Measurements from ENCODE around the gene TNXB. TPM values are rescaled to one million over a fixed set of nuclear protein-coding genes. Genes with fewer than 3 reads are reported as not detected.
A peak's percentile ranks its signal among the peaks of the same experiment; 100 is the strongest.
"Not testable (repeated sequence)": the region's sequence is repeated elsewhere in the genome, so short reads cannot be mapped to it uniquely, and the experiment has no call there.

The TNXB gene
- total RNA-seq, 1 experiment from 2014 or later, result 3.3 TPM

- H3K36me3 ChIP-seq, result no peaks in the 10 kb centered on the region
- no peaks in the 10 kb centered on the region for H3K27me3 ChIP-seq
- DNase-seq, result no peak
- no peak overlapping the region for H3K4me3 ChIP-seq
- no peak overlapping the region for H3K27ac ChIP-seq
- no peaks in the 10 kb centered on the region for H3K9me3 ChIP-seq (replicated peaks)
- H3K4me1 ChIP-seq, result no peaks in the 10 kb centered on the region
Observed at GRCh38 chr6:32149092-32149755, 40.1 kb upstream of the TNXB start.

GRCh38 chr6:32148289-32149091, 39.4 kb upstream of the TNXB start:
- H3K27ac ChIP-seq, result no peak overlapping the region
- H3K4me1 ChIP-seq, result no peaks in the 10 kb centered on the region
- H3K9me3 ChIP-seq (replicated peaks), result no peaks in the 10 kb centered on the region
- no peak overlapping the region for H3K4me3 ChIP-seq
- H3K36me3 ChIP-seq, result no peaks in the 10 kb centered on the region
- no peak for DNase-seq
- no peaks in the 10 kb centered on the region for H3K27me3 ChIP-seq

- Histone ChIP-seq H3K27me3 (no peaks in the 10 kb centered on the region), H3K4me3 (no peak overlapping the region)
Observed at GRCh38 chr6:32147401-32148132, 38.4 kb upstream of the TNXB start.

GRCh38 chr6:32146687-32147086, 37.5 kb upstream of the TNXB start:
- no peaks in the 10 kb centered on the region for H3K4me1 ChIP-seq
- H3K4me3 ChIP-seq, result no peak overlapping the region
- H3K9me3 ChIP-seq (replicated peaks), result no peaks in the 10 kb centered on the region
- no peak for DNase-seq
- H3K27ac ChIP-seq, result no peak overlapping the region
- no peaks in the 10 kb centered on the region for H3K36me3 ChIP-seq
- H3K27me3 ChIP-seq, result no peaks in the 10 kb centered on the region

More at GRCh38 chr6:32147401-32148132, 38.4 kb upstream of the TNXB start:
- no peak for DNase-seq
- no peaks in the 10 kb centered on the region for H3K36me3 ChIP-seq
- H3K9me3 ChIP-seq (replicated peaks), result no peaks in the 10 kb centered on the region
- H3K27ac ChIP-seq, result no peak overlapping the region
- no peaks in the 10 kb centered on the region for H3K4me1 ChIP-seq

- Histone ChIP-seq H3K36me3 (no peaks in the 10 kb centered on the region), H3K9me3 (replicated peaks) (no peaks in the 10 kb centered on the region), H3K27ac (no peak overlapping the region), H3K27me3 (no peaks in the 10 kb centered on the region), H3K4me3 (no peak overlapping the region), H3K4me1 (no peaks in the 10 kb centered on the region)
- DNase-seq, result no peak
Observed at GRCh38 chr6:32146287-32146686, 37.1 kb upstream of the TNXB start.

- not testable (repeated sequence) for DNase-seq; H3K36me3 ChIP-seq; H3K27ac ChIP-seq; H3K4me1 ChIP-seq; H3K27me3 ChIP-seq; H3K9me3 ChIP-seq (replicated peaks); H3K4me3 ChIP-seq
Observed at GRCh38 chr6:32144238-32144637, 35.1 kb upstream of the TNXB start.

- H3K4me3 ChIP-seq, result no peak overlapping the region
- H3K36me3 ChIP-seq, result no peaks in the 10 kb centered on the region
- no peak overlapping the region for H3K27ac ChIP-seq
- no peaks in the 10 kb centered on the region for H3K4me1 ChIP-seq
- H3K27me3 ChIP-seq, result no peaks in the 10 kb centered on the region
- DNase-seq, result no peak
- no peaks in the 10 kb centered on the region for H3K9me3 ChIP-seq (replicated peaks)
Observed at GRCh38 chr6:32140420-32141046, 31.4 kb upstream of the TNXB start.

GRCh38 chr6:32139590-32139989, 30.5 kb upstream of the TNXB start:
- no peak overlapping the region for H3K4me3 ChIP-seq
- DNase-seq, result no peak
- H3K4me1 ChIP-seq, result no peaks in the 10 kb centered on the region
- no peaks in the 10 kb centered on the region for H3K36me3 ChIP-seq
- H3K27me3 ChIP-seq, result no peaks in the 10 kb centered on the region
- H3K27ac ChIP-seq, result no peak overlapping the region
- no peaks in the 10 kb centered on the region for H3K9me3 ChIP-seq (replicated peaks)

- Histone ChIP-seq H3K4me1 (no peaks in the 10 kb centered on the region), H3K27me3 (no peaks in the 10 kb centered on the region), H3K9me3 (replicated peaks) (no peaks in the 10 kb centered on the region), H3K4me3 (no peak overlapping the region), H3K27ac (no peak overlapping the region), H3K36me3 (no peaks in the 10 kb centered on the region)
- no peak for DNase-seq
Observed at GRCh38 chr6:32137454-32137853, 28.3 kb upstream of the TNXB start.

- DNase-seq, result no peak
- H3K27ac ChIP-seq, result no peak overlapping the region
- no peaks in the 10 kb centered on the region for H3K9me3 ChIP-seq (replicated peaks)
- no peaks in the 10 kb centered on the region for H3K27me3 ChIP-seq
- H3K4me3 ChIP-seq, result no peak overlapping the region
- H3K4me1 ChIP-seq, result no peaks in the 10 kb centered on the region
- no peaks in the 10 kb centered on the region for H3K36me3 ChIP-seq
Observed at GRCh38 chr6:32133786-32134185, 24.6 kb upstream of the TNXB start.

GRCh38 chr6:32132110-32132509, 23.0 kb upstream of the TNXB start:
- peaks cover 3% of the 10 kb centered on the region; the same call in 1 of the 2 replicates for H3K4me1 ChIP-seq
- no peak overlapping the region for H3K27ac ChIP-seq
- no peak overlapping the region for H3K4me3 ChIP-seq
- no peaks in the 10 kb centered on the region for H3K36me3 ChIP-seq
- no peak for DNase-seq
- H3K27me3 ChIP-seq, result no peaks in the 10 kb centered on the region
- no peaks in the 10 kb centered on the region for H3K9me3 ChIP-seq (replicated peaks)

- Histone ChIP-seq H3K4me3 (no peak overlapping the region), H3K27ac (no peak overlapping the region), H3K4me1 (peaks cover 3% of the 10 kb centered on the region; the same call in 1 of the 2 replicates), H3K9me3 (replicated peaks) (no peaks in the 10 kb centered on the region), H3K36me3 (no peaks in the 10 kb centered on the region), H3K27me3 (no peaks in the 10 kb centered on the region)
- no peak for DNase-seq
Observed at GRCh38 chr6:32131439-32131948, 22.4 kb upstream of the TNXB start.

- 0 out of 2 replicates have a peak, but pooled peaks cover 3% of the 10 kb centered on the region for H3K36me3 ChIP-seq
- H3K27ac ChIP-seq, result peak overlapping the region; percentile 50; the same call in 1 of the 2 replicates
- H3K4me3 ChIP-seq, result peak overlapping the region; percentile 65
- DNase-seq, result no peak
- no peaks in the 10 kb centered on the region for H3K9me3 ChIP-seq (replicated peaks)
- H3K27me3 ChIP-seq, result no peaks in the 10 kb centered on the region
- peaks cover 3% of the 10 kb centered on the region; the same call in 1 of the 2 replicates for H3K4me1 ChIP-seq
Observed at GRCh38 chr6:32129297-32130088, 20.4 kb upstream of the TNXB start.
